GM18499 (cell line): ENCODE data around the gene PDHX.
"Not testable (repeated sequence)": the region's sequence is repeated elsewhere in the genome, so short reads cannot be mapped to it uniquely, and the experiment has no call there.

Source experiments
- ATAC-seq: cut with Tn5 transposase; IDR thresholded peaks from one replicate; pipeline ENCODE4 v1.9.1; 2021; ENCODE audit warnings: moderate number of reproducible peaks; ENCODE audit not compliant: insufficient read depth, unreplicated experiment

Gene PDHX

DNA sequence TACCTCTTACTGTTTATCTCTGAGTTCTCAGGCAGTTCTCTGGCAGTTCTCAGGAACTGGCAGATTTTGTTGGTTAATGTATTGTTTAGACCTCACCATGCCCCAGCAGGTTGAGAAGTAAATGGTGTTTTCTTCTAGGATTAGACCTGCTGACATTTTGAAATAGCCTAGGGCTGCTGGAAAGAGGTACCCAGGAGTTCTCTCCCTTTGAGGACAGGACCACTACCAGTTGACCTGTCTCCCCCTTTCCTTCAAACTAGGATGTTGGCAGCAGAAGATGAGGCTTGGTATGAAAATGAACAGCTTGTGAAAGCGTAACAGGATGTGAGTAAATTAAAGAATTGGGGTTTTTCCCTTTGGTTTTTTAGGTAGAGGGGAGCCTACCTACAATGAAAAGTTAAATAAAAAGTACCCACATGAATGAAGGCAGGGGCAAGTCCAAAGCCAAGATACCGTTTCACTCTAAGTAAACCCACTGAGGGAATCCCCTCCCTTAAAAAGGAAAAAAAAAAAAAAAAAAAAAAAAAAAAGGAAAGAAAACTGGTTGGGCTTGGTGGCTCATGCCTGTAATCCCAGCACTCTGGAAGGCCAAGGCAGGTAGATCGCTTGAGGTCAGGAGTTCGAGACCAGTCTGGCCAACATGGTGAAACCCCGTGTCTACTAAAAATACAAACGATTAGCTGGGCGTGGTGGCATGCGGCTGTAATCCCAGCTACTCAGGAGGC, 96.2 kb downstream of the PDHX start:
- ATAC-seq, result peak; percentile 50

DNA sequence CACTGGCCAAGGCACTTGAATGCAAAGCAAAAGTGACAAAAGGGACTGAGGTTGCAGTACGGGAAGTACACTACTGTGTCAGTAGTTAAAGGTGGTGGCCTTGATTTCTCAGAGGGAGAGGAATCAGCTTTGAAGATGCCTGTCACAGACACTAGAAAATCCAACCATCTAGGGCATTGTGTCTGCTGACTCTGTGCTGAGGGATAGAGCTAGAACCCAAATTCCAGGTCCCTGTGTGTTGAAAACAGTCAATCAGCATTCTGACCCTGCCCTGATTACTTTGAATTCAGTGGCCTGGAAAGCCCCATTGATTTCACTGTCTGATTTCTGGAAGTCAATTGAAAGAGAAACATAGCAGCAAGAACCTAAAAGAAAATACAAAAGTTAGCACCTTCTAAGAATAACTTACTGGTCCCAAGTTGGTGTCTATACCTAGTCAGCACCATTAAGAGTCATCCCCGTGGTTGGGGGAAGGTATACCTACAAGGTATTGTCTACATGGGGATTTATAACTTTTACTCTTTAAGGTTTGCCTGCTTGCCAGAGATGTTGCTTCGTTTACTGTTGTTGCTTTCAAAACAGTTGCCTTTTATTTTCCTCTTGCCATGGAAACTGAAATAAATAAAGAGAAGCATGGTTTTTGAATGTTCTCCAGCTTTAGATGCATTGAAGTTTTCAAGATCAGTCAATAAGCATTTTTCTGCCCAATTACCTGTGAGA, 97.3 kb downstream of the PDHX start:
- no peak for ATAC-seq

DNA sequence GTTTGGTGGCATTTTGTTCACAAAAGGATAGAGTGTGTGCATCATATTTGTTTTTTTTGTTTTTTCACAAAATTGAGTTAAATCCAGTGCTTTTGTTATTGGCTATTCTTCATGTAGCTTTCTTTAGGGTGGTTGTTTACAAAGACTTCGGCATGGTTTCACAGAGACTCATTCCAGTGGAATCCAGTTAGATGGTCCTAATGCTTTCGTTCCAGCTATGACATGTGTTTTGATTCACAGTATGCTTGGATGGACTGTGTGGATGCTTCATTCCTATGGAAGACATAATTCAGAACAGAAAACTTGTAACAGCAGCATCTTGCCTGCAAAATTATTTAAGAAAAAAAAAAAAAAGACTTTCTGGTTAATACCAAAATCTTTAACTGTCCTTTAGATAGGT, 97.9 kb downstream of the PDHX start:
- ATAC-seq, result no peak

DNA sequence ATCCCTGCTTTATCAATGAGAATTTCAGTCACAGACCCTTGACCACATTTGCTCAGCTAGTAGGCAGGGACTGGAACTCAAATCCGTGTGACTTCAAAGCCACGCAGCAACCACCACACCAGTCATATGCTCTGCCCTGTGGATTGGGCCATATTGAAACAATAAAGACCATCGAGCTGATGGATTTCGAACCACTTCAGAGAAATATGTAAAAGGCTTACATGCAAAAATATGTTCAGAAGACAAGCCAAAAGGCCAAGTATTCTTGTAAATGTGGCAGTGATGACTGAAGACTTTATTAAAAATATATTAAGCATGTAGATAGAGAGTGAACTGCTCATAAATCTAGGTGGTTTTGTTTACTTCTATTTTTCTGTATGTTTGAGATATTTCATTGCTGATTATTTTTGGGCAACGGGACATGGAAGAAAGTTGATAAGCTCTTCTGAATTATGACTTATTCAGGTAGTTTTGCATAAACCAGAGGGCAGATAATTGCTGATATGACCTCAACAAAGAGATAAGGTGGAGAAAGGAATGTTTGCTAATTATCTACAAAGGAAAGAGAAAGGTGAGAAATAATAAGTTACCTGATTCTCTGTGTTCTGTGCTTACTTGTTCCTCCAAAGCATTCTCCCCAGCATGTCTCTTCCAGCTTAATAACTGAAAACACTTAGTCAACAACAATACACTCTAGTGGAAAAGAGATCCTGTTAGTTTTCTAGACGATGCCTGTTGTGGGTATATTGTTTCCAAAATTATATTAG, 99.4 kb downstream of the PDHX start:
- ATAC-seq, result no peak

DNA sequence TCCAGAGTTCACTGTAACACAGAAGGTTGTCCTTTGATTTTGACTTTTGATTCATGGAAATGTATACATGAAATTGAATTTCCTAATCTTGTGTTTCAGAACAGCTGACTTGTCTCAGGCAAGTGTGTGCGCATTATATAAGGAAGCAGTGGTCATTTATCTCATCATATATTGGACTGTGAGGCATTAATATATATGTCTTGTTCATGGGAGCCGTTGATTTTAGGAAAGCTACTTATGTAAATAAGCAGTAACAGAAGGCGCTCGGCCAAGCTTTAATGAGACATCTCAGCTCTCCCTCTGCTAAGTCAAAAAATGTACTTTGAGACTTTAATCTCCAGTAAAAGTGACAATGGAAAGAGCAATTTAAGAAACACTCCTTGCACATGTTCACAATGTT, 100.5 kb downstream of the PDHX start:
- ATAC-seq, result no peak

DNA sequence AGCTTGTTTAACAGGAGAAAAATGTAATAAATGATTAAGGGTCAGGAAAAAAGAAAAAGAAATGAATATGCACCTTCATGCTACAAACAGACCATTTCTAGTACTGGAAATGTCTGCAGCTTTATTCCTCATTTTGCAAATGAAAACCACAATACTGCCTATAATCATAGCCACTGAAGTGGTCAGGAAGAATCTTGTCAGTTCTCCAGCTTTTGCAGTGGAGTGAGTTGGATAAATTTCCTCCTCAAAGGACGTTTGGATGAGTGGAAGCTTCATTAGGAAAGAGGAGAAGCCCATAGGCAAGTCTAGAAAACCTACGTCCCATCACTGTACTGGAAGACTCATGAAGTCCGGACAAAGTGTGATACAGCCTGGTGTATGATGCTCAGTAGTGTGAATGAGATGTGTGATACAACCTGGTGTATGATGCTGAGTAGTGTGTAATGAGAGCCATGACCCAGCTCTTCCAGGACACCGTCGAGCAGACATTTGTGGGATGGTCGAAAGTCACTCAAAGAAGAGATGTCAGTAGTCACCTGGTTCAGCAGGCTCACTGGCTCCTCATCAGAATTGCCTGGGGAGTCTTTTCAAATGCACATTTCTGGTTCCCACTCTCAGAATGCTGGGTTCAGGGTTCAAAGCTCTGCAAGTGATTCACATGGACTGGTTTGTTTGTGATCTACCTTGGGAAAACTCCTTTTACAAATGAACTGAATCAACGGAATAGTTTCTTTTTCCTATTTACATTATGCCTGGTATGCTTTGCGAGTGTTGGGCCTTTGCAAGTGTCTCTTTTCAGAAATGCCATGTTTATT, 101.3 kb downstream of the PDHX start:
- ATAC-seq, result no peak

DNA sequence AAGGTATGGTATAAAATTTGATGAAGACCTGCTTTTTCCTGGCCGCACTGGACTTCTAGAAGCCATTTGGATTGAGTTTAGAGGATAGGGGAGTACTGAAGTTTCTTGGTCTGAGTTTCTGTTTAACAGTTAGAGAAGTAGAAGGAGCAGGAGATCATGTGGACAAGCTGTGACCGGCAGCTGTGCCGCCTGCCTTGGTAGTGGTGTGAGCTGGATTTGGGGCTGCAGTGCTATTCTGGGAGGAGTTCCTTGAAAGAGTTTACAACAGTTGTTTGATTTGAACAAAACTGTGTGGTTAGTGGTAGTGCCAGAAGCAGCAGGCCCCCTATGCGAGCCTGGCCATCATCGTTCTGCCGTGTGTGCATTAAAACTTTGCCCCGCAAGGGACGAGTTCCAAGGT, 105.2 kb downstream of the PDHX start:
- no peak for ATAC-seq

DNA sequence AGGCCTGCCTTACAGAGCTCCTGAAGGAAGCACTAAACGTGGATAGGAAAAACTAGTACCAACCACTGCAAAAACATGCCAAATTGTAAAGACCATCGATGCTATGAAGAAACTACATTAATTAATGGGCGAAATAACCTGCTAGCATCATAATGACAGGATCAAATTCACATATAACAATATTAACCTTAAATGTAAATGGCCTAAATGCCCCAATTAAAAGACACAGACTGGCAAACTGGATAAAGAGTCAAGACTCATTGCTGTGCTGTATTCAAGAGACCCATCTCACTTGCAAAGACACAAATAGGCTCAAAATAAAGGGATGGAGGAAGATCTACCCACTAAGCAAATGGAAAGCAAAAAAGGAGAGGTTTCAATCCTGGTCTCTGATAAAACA, 107.5 kb downstream of the PDHX start:
- ATAC-seq, result not testable (repeated sequence)

DNA sequence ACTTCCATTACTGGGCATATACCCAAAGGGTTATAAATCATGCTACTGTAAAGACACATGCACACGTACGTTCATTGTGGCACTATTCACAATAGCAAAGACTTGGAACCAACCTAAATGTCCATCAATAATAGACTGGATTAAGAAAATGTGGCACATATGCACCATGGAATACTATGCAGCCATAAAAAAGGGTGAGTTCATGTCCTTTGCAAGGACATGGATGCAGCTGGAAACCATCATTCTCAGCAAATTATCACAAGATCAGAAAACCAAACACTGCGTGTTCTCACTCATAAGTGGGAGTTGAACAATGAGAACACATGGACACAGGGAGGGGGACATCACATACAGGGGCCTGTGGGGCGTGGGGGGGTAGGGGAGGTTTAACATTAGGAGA, 111.6 kb downstream of the PDHX start:
- not testable (repeated sequence) for ATAC-seq

DNA sequence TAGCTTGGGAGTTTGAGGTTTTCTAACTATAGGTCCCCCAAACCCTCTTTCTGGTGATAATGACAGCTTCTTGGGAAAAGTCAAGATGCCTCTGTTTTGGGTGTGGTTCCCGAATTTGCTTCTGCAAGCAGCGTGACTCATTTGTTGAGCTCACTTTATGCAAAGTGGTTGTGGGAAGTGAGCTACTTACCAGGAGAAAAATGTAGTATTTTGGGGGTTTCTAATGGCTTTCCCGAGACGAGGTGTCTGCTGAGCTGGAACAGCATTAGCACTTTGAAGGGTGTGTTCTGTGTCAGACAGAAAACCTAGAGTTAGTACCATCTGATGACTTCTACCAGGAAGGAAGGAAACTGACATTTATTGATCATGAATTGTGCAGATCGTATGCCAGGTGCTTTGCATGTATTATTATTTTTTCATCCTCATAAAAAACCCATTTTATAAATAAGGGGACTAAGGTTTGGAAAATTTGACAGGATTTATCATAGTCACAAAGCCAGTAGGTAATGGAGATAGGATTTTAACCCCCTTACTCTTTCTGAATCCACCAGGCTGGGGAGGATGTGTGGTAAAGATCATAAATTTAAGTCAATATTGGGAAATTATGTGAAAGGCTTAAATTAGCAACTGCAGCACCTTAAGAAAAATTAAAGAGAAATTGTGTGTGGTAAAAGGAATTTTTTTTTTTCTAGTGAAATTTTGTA, 113.7 kb downstream of the PDHX start:
- ATAC-seq, result peak; percentile 80

DNA sequence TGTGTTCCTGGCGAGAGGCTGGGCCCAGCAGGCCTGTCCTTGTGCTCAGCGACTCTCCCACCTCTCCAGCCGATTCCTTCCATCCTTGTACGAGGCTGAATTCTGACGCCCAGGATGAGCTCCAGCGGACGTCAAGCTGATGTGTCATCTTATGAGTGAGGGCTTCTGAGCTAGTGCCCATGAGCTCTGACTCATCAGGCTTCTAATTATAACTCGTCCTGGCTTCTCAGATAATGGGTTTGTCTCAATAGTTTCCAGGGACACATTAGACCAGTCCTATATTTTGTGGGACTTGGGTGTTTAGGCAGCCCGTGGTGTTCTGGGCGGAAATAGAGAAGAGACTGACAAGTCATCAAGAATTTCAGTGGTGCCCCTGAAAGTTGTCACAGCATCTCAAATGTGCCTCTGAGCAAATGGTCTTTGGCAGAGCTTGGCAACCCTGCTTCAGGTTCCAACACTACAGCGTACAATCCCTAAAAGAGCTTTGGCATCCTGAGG, 114.3 kb downstream of the PDHX start:
- no peak for ATAC-seq

DNA sequence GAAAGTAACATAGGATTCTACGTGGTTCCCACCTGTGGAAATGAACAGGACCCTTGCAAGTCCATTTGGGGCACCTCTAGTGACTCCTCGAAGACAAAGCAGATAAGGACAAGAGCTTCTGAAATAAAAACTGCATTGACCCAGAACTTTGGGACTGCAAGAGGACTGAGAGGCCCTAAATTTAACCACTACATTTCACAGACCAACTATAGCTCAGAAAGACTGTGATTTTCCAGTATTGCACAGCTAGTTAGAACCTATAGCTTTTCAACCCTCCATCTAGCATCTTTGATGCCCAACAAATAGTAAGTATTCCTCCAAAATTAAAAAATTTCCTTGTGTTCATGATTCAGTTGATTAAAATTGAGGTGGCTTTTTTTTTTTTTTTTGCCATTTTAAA, 114.9 kb downstream of the PDHX start:
- no peak for ATAC-seq

DNA sequence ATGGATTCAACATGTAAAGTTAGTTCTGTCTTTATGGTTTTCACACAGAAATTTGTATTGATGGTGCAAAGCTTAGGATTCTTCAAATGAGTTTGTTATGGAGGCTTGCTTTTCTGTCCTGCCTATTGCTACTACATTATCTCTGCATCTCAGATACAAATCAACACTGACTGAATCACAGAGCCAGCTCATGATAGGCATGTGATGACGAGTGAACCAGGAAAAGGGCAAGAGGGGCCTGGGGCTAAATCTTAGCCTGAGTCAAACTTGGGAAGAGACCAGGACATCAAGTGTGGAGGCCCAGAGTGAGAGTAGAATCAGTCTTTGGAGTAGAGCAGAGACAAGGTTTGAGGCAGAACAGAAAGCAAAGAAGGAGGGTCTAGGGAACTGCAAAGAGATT, 115.4 kb downstream of the PDHX start:
- ATAC-seq, result no peak

DNA sequence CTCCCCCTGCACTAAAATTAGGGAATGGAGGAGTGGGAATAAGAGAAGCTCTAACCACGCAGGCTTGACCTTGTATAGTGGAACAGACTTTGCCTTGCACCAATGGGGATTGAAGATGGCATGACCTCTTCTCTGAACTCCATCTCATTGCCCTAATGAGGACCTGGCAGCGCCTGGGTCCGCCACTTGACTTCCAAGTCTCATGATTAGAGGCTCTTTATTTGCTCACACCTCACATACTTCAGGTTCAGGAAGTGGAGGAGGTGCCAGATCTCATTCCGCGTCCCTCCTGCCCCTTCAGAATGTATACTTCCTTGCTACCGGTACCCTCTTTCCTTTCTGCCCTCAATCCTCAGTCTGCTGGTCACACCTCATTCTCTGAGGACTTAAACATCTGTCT, 116.6 kb downstream of the PDHX start:
- ATAC-seq, result no peak

DNA sequence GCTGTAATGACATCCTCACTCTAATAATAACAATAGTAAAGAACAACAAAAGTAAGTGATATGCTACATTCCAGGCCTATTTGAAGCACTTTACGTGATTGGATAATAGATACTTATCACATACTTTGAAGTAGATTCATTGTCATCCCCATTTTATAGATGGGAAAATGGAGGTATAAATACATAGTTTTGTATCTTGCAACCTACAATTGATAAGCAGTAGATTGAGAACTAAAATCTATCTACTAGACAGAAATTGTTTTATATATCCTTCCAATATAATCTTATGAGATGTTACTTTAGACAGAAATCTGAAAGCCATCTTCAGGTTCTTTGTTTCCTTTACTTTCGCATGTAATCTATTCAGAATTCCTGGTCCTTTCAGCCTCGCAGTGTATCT, 118.0 kb downstream of the PDHX start:
- ATAC-seq, result no peak

DNA sequence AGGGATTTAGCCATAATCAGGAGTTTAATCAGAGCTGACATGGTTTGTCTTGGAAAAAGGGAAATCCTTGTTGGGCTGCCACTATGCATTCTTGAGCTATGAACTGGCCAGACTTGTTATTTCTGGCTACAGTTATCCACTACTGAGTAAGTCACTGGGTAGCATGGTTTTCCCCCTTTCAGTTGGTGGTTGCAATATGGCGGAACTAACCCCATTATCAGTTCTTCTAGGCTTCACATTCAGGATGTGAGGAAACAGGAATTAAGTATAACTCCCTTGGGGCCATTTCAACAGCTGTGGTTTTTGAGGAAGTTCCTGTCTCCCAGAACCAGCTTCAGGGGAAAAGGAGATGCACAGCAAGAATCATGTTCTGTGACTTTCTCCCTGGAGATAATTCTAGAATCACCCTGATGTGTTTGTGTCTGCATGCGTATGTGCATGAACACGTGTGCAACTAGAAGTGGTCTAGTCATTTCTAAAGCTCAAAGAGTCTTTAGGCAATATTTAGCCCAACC, 119.5 kb downstream of the PDHX start:
- no peak for ATAC-seq

DNA sequence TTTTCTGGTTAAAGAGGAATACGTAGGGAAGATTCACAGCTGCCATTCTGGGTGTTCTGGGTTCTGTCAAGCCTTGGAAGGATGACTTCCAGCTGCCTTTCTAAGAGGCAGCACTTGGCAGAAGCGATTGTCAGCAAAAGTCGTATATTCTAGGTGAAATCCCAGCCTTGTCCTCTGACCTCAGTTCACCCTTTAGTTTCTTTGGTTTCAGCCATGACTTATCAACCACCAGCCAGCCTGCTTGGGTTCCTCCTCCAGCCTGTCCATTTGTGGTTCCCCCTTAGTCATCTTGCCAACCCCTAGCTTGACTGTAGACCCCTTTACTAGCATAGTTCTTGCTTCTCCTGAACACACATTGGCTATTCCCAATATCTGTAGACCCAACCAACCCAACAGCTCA, 120.2 kb downstream of the PDHX start:
- ATAC-seq, result no peak

DNA sequence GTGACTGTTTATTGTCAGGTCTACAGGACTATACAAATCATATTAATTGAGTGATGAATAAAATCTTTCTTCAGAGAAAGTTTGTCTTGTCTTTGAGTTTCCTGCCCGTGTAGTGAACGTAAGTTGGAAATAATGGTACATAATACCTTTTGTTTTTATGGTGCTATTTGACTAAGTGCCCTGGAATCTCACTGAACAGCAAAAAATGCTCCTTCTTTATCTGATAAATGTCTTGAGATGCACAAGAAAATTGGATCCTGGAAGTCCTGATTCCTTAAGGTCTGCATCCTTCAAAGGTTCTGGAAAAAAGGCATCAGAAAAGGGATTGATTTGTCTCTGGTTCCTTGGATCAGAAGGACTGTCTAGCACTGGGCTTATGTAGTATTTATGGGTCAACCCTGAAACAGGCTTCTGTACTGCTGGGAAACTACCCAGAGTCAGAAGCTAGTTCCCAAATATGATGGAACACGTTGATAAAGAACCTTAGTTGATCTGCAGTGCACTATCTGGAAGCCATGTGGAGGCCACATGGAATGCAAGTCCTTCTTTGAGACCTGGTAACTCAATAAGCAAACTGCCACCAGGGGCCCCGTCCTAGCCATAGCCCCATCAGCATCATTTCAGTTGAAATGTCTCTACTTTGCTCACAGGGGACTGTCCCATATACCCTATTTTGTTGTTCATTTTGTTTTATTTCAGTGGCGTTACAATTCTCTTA, 122.0 kb downstream of the PDHX start:
- ATAC-seq, result no peak

DNA sequence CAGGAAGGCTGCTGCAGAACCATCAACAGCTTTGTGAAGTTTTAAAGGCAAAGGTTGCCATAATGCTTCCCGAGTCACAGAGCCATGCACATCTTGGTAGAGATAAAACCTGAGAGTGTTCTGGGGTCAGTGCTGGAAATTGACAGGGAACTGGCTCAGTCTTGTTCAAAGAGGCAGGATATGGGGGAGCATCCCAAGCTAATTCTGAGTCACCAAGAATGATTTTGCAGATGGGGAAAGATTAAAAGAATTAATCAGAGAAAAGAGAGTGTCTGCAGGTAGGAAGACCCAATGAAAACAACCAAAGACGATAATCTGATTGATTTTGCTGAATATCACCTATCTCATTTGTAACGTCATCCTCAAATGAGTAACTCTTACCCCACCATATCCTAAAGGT, 122.7 kb downstream of the PDHX start:
- no peak for ATAC-seq
